ENCODE results near the gene THOC5.

DNA sequence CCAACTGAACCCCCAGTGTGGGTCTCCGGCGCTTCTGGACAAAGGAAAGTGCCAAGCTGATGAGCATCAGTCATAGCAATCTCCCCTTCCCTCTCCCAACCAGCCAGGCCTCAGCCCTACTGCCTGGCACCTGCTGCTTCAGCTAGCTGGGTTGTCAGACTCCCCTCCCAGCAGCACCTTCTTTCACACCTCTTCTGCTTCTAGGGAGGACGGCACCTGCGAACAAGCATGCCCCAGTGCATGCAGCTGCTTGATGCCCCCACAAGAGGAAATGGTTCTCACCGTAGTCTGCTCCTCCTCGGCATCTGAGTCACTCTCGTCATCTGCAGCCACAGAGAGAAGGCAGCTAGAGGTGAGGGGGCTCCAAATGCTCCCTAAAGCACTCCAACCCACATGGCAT lies 25.4 kb downstream of the THOC5 start:
- TF ChIP-seq, protein P1, sequence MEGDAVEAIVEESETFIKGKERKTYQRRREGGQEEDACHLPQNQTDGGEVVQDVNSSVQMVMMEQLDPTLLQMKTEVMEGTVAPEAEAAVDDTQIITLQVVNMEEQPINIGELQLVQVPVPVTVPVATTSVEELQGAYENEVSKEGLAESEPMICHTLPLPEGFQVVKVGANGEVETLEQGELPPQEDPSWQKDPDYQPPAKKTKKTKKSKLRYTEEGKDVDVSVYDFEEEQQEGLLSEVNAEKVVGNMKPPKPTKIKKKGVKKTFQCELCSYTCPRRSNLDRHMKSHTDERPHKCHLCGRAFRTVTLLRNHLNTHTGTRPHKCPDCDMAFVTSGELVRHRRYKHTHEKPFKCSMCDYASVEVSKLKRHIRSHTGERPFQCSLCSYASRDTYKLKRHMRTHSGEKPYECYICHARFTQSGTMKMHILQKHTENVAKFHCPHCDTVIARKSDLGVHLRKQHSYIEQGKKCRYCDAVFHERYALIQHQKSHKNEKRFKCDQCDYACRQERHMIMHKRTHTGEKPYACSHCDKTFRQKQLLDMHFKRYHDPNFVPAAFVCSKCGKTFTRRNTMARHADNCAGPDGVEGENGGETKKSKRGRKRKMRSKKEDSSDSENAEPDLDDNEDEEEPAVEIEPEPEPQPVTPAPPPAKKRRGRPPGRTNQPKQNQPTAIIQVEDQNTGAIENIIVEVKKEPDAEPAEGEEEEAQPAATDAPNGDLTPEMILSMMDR (IDR thresholded peaks at IDR 0.05), result no peak
- TF ChIP-seq POLR2AphosphoS5 (IDR thresholded peaks at IDR 0.05; ENCODE audit: low read depth, low read length) (no peak), TCF7L2 (IDR thresholded peaks at IDR 0.05; ENCODE audit: low read depth, low read length) (no peak)
- TF ChIP-seq, protein P2, sequence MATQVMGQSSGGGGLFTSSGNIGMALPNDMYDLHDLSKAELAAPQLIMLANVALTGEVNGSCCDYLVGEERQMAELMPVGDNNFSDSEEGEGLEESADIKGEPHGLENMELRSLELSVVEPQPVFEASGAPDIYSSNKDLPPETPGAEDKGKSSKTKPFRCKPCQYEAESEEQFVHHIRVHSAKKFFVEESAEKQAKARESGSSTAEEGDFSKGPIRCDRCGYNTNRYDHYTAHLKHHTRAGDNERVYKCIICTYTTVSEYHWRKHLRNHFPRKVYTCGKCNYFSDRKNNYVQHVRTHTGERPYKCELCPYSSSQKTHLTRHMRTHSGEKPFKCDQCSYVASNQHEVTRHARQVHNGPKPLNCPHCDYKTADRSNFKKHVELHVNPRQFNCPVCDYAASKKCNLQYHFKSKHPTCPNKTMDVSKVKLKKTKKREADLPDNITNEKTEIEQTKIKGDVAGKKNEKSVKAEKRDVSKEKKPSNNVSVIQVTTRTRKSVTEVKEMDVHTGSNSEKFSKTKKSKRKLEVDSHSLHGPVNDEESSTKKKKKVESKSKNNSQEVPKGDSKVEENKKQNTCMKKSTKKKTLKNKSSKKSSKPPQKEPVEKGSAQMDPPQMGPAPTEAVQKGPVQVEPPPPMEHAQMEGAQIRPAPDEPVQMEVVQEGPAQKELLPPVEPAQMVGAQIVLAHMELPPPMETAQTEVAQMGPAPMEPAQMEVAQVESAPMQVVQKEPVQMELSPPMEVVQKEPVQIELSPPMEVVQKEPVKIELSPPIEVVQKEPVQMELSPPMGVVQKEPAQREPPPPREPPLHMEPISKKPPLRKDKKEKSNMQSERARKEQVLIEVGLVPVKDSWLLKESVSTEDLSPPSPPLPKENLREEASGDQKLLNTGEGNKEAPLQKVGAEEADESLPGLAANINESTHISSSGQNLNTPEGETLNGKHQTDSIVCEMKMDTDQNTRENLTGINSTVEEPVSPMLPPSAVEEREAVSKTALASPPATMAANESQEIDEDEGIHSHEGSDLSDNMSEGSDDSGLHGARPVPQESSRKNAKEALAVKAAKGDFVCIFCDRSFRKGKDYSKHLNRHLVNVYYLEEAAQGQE (IDR thresholded peaks at IDR 0.05; ENCODE audit: insufficient read depth in 1 of 2, low read depth in 2 of 2, low read length in 1 of 2), result no peak

Data from Panc1 (cell line).